GM12874 (cell line): Measurements from ENCODE around the gene MAPK8.

Experiments used
- CTCF ChIP-seq: IDR thresholded peaks from 2 replicates; pipeline ENCODE4 v1.5.1; 2011; ENCODE audit warnings: low read depth, mild to moderate bottlenecking, control low read depth, low read length, moderate library complexity; ENCODE audit not compliant: insufficient read depth

MAPK8 gene

GRCh38 chr10:48286356-48286755, 20.1 kb upstream of the MAPK8 start:
- no peak for TF ChIP-seq CTCF

- no peak for TF ChIP-seq CTCF
These were observed 18.8 kb upstream of the MAPK8 start for GRCh38 chr10:48287417-48288391.

- no peak for TF ChIP-seq CTCF
These were observed 17.8 kb upstream of the MAPK8 start for GRCh38 chr10:48288661-48289060.

- TF ChIP-seq CTCF = peak; percentile 90
These were observed 16.8 kb upstream of the MAPK8 start for GRCh38 chr10:48289501-48290238.

GRCh38 chr10:48290286-48290685, 16.2 kb upstream of the MAPK8 start:
- TF ChIP-seq CTCF = no peak

GRCh38 chr10:48291190-48291589, 15.3 kb upstream of the MAPK8 start:
- TF ChIP-seq CTCF = no peak

GRCh38 chr10:48292616-48293015, 13.9 kb upstream of the MAPK8 start:
- no peak for TF ChIP-seq CTCF
